Right atrium auricular region (tissue), 2 donors: ENCODE measurements around the gene RAB26. TPM values are rescaled to one million over a fixed set of nuclear protein-coding genes. Genes with fewer than 3 reads are reported as not detected.
"Not testable (repeated sequence)": the region's sequence is repeated elsewhere in the genome, so short reads cannot be mapped to it uniquely, and the experiment has no call there.

Source experiments
- DNase-seq: peaks from one replicate; pipeline ENCODE4 v3.0.0-alpha.2; 2019; ENCODE audit warnings: low spot score
- H3K27ac ChIP-seq, 2 donors: fragments of 200-600 bp; sonication (generic); 1 replicate in 1 of 2; 2 replicates in 1 of 2; pipeline ENCODE4 v1.5.1; 2016 to 2019
- H3K27me3 ChIP-seq, 2 donors: fragments of 200-600 bp; sonication (generic); one replicate each; pipeline versions ENCODE4 v1.5.1 to v1.6.0; 2017 to 2019
- H3K36me3 ChIP-seq: fragments of 200-600 bp; sonication (generic); one replicate; pipeline ENCODE4 v1.5.1; 2016
- H3K4me1 ChIP-seq, 2 donors: fragments of 200-600 bp; sonication (generic); one replicate each; pipeline versions ENCODE4 v1.5.1 to v1.6.0; 2017 to 2019
- H3K4me3 ChIP-seq, 2 donors: fragments of 200-600 bp; sonication (generic); 1 replicate in 1 of 2; 2 replicates in 1 of 2; pipeline ENCODE4 v1.5.1; 2017 to 2019; ENCODE audit warnings: mild to moderate bottlenecking in 1 of 2, moderate library complexity in 1 of 2
- H3K9me3 ChIP-seq, 2 donors: fragments of 200-600 bp; sonication (generic); one replicate each; pipeline ENCODE4 v1.5.1; 2019
- total RNA-seq, 2 donors: library from RNA; depleted of rRNA; stranded (reverse); fragments of >200 nt; gene quantifications; one replicate each; pipeline ENCODE4 v1.1.0, GENCODE V29; 2016
- TF ChIP-seq, protein P1 (sequence below), 2 donors: fragments of 200-600 bp; sonication (generic); IDR thresholded peaks; one replicate each; pipeline ENCODE4 v1.5.1; 2019; ENCODE audit warnings: antibody characterized with exemption in 2 of 2

Gene RAB26
- total RNA-seq, 2 donors from 2014 or later: 0.31 to 1.4 TPM

DNA sequence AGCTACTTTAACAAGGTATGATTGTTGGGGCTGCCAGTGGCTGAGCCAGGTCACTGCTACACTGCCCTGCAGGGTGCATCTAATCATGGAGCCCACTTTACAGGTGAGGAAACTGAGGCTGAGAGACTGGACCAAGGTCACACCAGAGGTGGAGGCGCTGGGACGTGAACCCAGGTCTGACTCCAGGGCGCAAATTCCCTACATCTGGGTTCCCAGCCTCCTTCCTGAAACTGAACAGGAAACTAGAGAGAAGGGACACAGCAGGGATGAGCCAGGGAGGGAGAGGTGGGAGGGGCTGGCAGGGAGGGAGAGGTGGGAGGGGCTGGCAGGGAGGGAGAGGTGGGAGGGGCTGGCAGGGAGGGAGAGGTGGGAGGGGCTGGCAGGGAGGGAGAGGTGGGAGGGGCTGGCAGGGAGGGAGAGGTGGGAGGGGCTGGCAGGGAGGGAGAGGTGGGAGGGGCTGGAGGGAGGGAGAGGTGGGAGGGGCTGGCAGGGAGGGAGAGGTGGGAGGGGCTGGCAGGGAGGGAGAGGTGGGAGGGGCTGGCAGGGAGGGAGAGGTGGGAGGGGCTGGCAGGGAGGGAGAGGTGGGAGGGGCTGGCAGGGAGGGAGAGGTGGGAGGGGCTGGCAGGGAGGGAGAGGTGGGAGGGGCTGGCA lies 20.7 kb upstream of the RAB26 start:
- not testable (repeated sequence) for H3K9me3 ChIP-seq, H3K36me3 ChIP-seq, H3K27me3 ChIP-seq, DNase-seq, H3K4me3 ChIP-seq
- H3K4me1 ChIP-seq: peaks cover 0 to 66% of the 10 kb centered on the region in 2 donors
- peak overlapping the region; percentile 94 to 95 for H3K27ac ChIP-seq

DNA sequence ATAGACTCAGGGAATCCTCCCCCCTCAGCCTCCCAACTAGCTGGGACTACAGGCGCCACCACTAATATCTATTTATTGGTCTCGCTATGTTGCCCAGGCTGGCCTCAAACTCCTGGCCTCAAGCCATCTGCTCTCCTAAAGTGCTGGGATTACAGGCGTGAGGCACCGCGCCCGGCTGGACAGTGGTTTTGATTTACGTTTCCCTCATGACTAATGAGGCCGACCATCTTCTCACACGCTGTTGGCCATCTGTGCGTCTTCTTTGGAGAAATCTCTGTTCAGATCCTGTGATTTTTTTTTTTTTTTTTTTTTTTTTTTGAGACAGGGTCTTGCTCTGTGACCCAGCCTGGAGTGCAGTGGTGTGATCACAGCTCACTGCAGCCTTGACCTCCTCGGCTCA lies 19.2 kb upstream of the RAB26 start:
- peaks cover 0 to 57% of the 10 kb centered on the region in 2 donors for H3K4me1 ChIP-seq
- DNase-seq, H3K9me3 ChIP-seq, H3K4me3 ChIP-seq, H3K36me3 ChIP-seq, H3K27me3 ChIP-seq: not testable (repeated sequence)
- peak overlapping the region in 1 of 2 donors; percentile 51 for H3K27ac ChIP-seq

DNA sequence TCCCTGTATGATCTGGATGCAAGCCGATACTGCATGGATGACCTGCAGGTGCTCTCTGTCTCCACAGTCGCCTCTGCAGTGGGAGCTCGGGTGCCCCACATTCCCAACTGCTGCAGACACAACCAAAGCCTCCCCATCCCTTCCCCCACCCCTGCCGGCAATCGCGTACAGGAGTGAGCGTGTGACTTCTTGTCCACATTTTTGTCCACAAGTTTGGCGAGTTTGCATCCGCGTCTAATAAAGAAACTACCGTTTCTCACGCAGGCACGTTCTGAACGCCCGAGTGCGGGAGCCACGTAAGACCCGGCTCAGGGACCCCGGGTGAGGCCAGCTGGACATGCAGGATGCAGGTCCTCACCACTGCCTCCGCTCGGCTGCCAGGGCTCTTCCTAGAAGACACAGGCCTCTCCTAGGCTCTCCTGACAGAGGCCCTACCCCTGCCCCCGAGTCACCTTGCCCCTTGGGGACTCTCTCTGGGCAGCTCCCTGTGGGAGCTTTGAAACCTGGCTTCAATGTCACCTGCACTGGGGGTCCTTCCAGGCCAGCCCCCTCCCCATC lies 18.5 kb upstream of the RAB26 start:
- peaks cover 0 to 50% of the 10 kb centered on the region in 2 donors for H3K4me1 ChIP-seq
- DNase-seq, H3K27ac ChIP-seq, H3K9me3 ChIP-seq, H3K36me3 ChIP-seq, H3K27me3 ChIP-seq, H3K4me3 ChIP-seq: not testable (repeated sequence)

DNA sequence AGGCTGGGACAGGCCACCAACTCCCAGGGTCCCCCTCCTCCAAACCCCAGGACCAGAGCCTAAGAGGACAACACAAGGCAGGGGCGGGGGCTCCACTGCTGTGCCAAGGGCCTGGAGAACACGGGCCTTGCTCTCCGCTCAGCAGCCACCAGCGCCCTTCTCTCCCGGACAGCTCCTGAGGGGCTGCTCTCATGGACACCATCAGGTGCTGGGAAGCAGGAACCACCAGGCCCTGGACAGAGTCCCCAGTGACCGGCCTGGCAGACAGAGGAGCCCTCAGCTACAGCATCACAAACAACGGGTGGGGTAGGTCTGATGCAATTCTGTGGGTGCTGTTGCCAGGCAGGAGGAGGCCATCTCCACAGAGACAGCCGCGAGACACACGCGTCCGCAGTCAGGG lies 14.6 kb upstream of the RAB26 start:
- not testable (repeated sequence) for H3K9me3 ChIP-seq, H3K36me3 ChIP-seq, DNase-seq, H3K27me3 ChIP-seq
- H3K27ac ChIP-seq: peak overlapping the region; percentile 39 to 66
- peaks cover 0 to 21% of the 10 kb centered on the region in 2 donors for H3K4me1 ChIP-seq
- peak overlapping the region in 1 of 2 donors; percentile 19 for H3K4me3 ChIP-seq

DNA sequence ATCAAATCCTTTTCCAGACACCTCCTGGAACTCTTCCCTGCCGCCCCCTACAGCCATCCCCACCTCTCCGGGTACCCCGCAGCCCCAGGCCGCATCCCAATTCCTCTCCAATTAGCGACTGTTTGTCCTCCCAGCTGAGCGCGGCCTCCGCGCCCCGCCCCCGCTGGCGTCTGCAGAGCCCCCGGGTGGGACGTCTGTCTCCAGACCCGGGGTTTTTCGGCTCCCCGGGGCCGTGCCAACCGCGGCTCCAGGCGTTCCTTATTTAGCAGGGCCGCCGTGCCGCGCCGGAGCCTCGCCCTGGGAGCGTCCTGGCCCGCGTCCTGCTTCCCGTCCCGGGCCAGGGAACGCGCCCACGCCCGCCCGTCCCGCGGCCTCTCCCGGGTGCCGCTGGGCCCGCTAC lies 13.4 kb upstream of the RAB26 start:
- H3K36me3 ChIP-seq, H3K27me3 ChIP-seq, H3K9me3 ChIP-seq, DNase-seq: not testable (repeated sequence)
- H3K27ac ChIP-seq: peak overlapping the region; percentile 78 to 82
- H3K4me3 ChIP-seq: peak overlapping the region; percentile 54 to 62
- peaks cover 0 to 17% of the 10 kb centered on the region in 2 donors for H3K4me1 ChIP-seq

DNA sequence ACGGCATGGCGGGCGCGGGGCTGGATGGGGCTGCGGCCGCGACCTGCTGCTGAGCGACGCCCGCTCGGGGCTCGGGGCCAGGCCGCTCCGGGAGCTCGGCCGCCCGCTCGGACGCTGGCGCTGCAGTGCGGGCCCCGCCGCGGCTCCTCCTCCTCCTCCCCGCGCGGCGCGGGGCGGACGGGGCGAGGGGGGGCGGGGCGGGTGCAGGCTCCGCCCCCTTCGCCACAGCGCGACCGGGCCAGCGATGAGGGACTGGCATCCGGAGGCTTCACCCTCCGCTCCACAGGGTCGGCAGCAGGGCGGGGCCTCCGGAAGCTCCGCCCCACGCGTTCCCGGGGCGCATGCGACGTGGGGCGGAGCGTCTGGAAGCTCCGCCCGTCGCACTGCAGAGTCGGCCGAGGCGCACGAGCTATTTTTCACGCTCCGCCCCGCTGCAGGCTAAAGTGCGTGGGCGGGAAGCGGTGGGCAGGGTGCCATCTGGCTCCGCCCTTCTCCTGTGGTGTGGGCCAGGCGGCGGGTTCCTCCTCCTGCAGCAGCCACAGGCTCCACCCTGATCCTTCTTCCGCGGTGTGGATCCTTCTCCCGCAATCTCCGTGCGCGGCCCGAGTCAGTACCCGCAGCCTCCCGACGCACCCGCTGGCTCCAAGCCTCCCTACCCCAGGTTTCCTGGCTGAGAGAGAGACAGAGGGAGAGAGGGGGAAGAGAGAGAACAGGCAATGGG lies 12.5 kb upstream of the RAB26 start, which contains the start of gene PKD1:
Gene PKD1 (minus strand): TSS at position 129 of the 721 bp plus-strand sequence. CDS start 209 bp downstream, outside the sequence.
- Histone ChIP-seq H3K27ac (peak within 1 kb of the TSS; percentile 78 to 82), H3K4me3 (peak within 1 kb of the TSS; percentile 54 to 62), H3K4me1 (peaks cover 0 to 11% of the 10 kb centered on the region in 2 donors)
- not testable (repeated sequence) for H3K27me3 ChIP-seq, H3K36me3 ChIP-seq, H3K9me3 ChIP-seq
- peak; percentile 96 for DNase-seq

DNA sequence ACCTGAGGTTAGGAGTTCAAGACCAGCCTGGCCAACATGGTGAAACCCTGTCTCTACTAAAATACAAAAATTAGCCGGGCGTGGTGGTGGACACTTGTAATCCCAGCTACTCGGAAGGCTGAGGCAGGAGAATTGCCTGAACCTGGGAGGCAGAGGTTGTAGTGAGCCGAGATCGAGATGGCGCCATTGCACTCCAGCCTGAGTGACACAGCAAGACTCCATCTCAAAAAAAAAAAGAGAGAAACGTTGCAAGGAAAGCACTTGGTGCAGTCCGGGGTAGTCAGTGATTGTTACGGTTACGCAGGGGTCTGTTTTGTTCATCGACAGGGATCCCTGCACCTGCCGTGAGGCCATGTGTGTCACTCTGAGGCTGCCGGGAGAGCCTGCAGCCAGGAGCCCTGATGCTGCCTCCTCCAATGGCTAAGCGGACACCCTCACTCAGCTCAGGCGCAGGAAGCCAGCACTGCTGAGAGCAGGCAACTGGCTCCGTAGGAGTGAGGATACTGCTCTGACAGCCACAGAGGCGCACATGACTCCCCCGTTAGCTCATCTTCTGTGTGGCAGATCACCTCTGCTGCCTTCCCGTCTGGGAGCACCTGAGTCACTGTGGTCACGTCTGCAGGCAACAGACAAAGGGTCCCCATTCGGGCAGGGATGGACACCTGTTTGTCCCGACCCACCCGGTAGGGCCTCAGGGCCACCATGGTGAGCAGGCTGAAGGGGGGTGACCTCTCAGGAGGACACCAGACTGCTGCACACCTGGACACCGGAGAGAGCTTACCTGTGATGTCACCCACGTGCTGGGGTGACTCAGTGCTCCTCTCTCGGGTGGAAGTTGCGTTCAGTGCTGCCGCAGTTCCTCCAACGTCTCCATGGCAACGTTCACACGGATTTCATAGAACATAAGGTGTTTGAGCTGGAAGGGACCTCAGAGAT lies 5.2 kb upstream of the RAB26 start:
- Histone ChIP-seq H3K27me3 (no peaks in the 10 kb centered on the region), H3K4me3 (no peak overlapping the region), H3K9me3 (no peaks in the 10 kb centered on the region), H3K36me3 (no peaks in the 10 kb centered on the region), H3K4me1 (peaks cover 0 to 9% of the 10 kb centered on the region in 2 donors), H3K27ac (no peak overlapping the region)
- no peak for DNase-seq
- TF ChIP-seq, protein P1, sequence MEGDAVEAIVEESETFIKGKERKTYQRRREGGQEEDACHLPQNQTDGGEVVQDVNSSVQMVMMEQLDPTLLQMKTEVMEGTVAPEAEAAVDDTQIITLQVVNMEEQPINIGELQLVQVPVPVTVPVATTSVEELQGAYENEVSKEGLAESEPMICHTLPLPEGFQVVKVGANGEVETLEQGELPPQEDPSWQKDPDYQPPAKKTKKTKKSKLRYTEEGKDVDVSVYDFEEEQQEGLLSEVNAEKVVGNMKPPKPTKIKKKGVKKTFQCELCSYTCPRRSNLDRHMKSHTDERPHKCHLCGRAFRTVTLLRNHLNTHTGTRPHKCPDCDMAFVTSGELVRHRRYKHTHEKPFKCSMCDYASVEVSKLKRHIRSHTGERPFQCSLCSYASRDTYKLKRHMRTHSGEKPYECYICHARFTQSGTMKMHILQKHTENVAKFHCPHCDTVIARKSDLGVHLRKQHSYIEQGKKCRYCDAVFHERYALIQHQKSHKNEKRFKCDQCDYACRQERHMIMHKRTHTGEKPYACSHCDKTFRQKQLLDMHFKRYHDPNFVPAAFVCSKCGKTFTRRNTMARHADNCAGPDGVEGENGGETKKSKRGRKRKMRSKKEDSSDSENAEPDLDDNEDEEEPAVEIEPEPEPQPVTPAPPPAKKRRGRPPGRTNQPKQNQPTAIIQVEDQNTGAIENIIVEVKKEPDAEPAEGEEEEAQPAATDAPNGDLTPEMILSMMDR (IDR thresholded peaks at IDR 0.05): no peak

DNA sequence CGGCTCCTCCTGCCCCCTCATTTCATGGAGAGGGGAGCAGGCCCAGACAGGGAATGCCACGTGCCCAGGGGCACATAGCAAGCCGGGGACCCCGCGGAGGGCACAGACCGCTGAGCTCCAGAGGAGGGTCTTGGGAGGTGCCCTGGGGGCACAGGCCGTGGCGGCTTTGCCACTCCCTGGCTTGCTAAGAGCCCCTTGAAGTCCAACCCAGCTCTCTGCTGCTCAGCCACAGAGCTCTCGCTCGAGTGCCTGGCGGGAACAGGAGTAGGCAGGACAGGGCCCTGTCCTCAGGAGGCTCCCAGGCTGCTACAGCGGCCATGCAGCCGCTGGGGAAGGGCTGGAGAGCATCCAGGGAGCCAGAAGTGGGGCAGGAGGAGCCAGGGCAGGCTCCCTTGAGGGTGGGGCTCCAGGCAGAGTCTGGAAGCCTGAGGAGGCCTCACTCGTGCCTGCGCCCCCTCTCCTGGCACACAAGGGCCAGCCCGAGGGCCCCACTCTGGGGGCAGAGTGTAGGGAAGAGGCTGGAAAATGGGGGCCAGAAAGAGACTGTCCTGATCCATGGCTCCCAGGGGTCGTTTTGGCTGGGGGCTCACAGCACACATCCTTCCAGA lies 4.4 kb upstream of the RAB26 start:
- Histone ChIP-seq H3K4me3 (no peak overlapping the region), H3K4me1 (peaks cover 0 to 14% of the 10 kb centered on the region in 2 donors), H3K27me3 (no peaks in the 10 kb centered on the region), H3K36me3 (no peaks in the 10 kb centered on the region), H3K27ac (no peak overlapping the region), H3K9me3 (no peaks in the 10 kb centered on the region)
- TF ChIP-seq, protein P1 (IDR thresholded peaks at IDR 0.05): no peak
- DNase-seq: no peak
